GM12878 (cell line): ENCODE results near the gene ARHGAP9.
"Not testable (repeated sequence)": the region's sequence is repeated elsewhere in the genome, so short reads cannot be mapped to it uniquely, and the experiment has no call there.

ENCODE experiments used
- CHD2 ChIP-seq: IDR thresholded peaks from 2 replicates; pipeline ENCODE4 v1.6.1; 2011; ENCODE audit warnings: low read depth, low read length, improper control_type of control experiment, borderline replicate concordance
- ZNF274 ChIP-seq: IDR thresholded peaks from one replicate; pipeline ENCODE4 v1.8.0; 2011; ENCODE audit not compliant: insufficient read length, insufficient read depth
- TF ChIP-seq, protein P1 (sequence below): IDR thresholded peaks from 2 replicates; pipeline ENCODE4 v1.6.1; 2012; ENCODE audit warnings: low read depth, low read length, improper control_type of control experiment
- TF ChIP-seq, protein P2 (sequence below), 3 experiments: IDR thresholded peaks in 2 of 3; conservative IDR thresholded peaks in 1 of 3; 2 replicates each; pipeline ENCODE4 v1.5.1; 2011; ENCODE audit warnings: low read depth in 3 of 3, low read length in 3 of 3, mild to moderate bottlenecking in 3 of 3, control low read depth in 2 of 3, moderate library complexity in 2 of 3, inconsistent platforms in 1 of 3, mixed read lengths in 1 of 3; ENCODE audit not compliant: control insufficient read depth in 2 of 3, insufficient read depth in 1 of 3; ENCODE audit errors: extremely low read depth in 1 of 3

DNA sequence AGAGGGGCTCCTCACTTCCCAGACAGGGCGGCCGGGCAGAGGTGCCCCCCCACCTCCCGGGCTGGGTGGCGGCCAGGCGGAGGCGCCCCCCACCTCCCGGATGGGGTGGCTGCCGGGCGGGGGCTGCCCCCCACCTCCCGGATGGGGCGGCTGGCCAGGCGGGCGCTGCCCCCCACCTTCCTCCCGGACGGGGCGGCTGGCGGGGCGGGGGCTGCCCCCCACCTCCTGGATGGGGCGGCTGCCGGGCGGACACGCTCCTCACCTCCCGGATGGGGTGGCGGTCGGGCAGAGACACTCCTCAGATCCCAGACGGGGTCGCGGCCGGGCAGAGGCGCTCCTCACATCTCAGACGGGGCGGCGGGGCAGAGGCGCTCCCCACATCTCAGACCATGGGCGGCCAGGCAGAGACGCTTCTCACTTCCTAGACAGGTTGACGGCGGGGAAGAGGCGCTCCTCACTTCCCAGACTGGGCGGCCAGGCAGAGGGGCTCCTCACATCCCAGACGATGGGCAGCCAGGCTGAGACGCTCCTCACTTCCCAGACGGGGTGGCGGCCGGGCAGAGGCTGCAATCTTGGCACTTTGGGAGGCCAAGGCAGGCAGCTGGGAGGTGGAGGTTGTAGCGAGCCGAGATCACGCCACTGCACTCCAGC is 15.5 kb upstream of the ARHGAP9 start:
- TF ChIP-seq CHD2, ZNF274: not testable (repeated sequence)
- TF ChIP-seq, protein P1, sequence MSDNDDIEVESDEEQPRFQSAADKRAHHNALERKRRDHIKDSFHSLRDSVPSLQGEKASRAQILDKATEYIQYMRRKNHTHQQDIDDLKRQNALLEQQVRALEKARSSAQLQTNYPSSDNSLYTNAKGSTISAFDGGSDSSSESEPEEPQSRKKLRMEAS, result not testable (repeated sequence)
- TF ChIP-seq, protein P2, sequence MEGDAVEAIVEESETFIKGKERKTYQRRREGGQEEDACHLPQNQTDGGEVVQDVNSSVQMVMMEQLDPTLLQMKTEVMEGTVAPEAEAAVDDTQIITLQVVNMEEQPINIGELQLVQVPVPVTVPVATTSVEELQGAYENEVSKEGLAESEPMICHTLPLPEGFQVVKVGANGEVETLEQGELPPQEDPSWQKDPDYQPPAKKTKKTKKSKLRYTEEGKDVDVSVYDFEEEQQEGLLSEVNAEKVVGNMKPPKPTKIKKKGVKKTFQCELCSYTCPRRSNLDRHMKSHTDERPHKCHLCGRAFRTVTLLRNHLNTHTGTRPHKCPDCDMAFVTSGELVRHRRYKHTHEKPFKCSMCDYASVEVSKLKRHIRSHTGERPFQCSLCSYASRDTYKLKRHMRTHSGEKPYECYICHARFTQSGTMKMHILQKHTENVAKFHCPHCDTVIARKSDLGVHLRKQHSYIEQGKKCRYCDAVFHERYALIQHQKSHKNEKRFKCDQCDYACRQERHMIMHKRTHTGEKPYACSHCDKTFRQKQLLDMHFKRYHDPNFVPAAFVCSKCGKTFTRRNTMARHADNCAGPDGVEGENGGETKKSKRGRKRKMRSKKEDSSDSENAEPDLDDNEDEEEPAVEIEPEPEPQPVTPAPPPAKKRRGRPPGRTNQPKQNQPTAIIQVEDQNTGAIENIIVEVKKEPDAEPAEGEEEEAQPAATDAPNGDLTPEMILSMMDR (IDR thresholded peaks at IDR 0.05 in 2 of 3, conservative IDR thresholded peaks at IDR 0.05 in 1 of 3; ENCODE audit: control insufficient read depth in 2 of 3, extremely low read depth in 1 of 3, insufficient read depth in 1 of 3, low read depth in 3 of 3, low read length in 3 of 3), result not testable (repeated sequence)
